ENCODE results near the gene CREBZF.
A peak's percentile ranks its signal among the peaks of the same experiment; 100 is the strongest.
"Not testable (repeated sequence)": the region's sequence is repeated elsewhere in the genome, so short reads cannot be mapped to it uniquely, and the experiment has no call there.

CREBZF gene

DNA sequence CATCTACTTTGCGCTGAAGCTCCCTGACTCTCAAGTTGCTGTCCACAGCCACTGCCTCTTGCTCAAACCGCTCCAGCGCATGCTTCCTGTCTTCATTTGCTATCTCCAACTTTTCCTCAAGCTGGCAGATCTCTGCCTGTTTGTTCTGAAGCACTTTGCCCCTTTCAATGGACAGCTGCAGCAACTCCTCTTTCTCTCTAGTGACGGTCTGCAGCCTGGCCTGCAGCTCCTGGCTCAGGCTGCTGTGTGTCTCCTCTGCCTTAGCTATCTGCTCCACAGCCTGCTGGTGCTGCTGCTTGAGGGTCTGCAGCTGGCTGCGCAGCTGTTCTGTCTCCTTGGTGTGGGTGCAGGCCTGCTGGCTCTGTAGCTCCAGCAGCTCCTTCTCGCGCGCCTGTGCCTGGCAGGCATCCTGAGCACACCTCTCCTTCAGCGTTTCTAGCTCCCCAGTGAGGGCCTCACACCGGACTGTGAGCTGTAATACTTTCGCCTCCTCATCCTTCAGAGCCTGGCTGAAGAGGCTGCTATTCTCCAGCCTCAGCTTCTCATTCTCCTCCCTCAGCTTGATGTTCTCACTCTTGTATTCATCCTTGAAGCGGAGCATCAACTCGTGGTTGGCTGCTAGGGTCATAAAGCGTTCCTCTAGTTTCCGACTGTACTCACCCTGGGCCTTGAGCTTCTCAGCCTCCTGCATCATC is 20.3 kb upstream of the CREBZF start:
- no peak for TF ChIP-seq GATA1 (IDR thresholded peaks at IDR 0.05; ENCODE audit: low read depth, low read length)
- no peak for TF ChIP-seq POLR2A (IDR thresholded peaks at IDR 0.05; ENCODE audit: low read length)
- no peak for DNase-seq

- no peak for TF ChIP-seq GATA1 (IDR thresholded peaks at IDR 0.05; ENCODE audit: low read depth, low read length)
- peak; percentile 21 for TF ChIP-seq POLR2A (IDR thresholded peaks at IDR 0.05; ENCODE audit: low read length)
- peak; percentile 68 to 70 for DNase-seq
Observed at GRCh38 chr11:85682330-85683305, 17.7 kb upstream of the CREBZF start.

- peak; percentile 23 to 47 for DNase-seq
Observed at GRCh38 chr11:85680897-85681296, 16.0 kb upstream of the CREBZF start.

GRCh38 chr11:85679576-85679975 is 14.6 kb upstream of the CREBZF start:
- DNase-seq, result no peak
- TF ChIP-seq GATA1 (IDR thresholded peaks at IDR 0.05; ENCODE audit: low read depth, low read length) (no peak), POLR2A (IDR thresholded peaks at IDR 0.05; ENCODE audit: low read length) (no peak)

More at GRCh38 chr11:85680897-85681296, 16.0 kb upstream of the CREBZF start:
- no peak for TF ChIP-seq GATA1 (IDR thresholded peaks at IDR 0.05; ENCODE audit: low read depth, low read length)
- TF ChIP-seq POLR2A (IDR thresholded peaks at IDR 0.05; ENCODE audit: low read length), result no peak

GRCh38 chr11:85673393-85673792 is 8.5 kb upstream of the CREBZF start:
- DNase-seq, result no peak
- TF ChIP-seq GATA1 (IDR thresholded peaks at IDR 0.05; ENCODE audit: low read depth, low read length) (no peak), POLR2A (IDR thresholded peaks at IDR 0.05; ENCODE audit: low read length) (no peak)

DNA sequence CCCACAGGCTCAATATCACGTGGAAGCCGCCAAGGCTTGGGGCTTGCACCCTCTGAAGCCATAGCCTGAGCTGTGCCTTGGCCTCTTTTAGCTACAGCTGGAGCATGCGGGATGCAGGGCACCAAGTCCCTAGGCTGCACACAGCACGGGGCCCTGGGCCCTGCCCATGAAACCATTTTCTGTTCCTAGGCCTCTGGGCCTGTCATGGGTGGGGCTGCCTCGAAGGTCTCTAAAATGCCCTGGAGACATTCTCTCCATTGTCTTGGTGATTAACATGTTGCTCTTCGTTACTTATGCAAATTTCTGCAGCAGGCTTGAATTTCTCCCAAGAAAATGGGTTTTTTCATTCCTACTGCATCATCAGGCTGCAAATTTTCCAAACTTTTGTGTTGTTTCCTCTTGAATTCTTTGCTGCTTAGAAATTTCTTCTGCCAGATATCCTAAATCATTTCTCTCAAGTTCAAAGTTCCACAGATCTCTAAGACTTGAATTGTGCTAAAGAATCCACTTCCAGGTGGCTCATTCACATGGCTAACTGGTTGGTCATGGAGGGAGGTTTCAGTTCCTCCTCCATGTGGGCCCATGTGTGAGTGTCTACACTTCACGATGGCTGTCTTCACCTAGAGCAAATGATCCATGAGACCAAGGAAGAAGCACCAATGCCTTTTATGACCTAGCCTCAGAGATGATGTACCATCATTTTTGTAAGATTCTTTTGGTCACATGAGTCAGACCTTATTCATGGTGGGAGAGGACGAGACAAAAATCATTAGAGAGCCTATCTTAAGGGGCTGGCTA is 7.4 kb upstream of the CREBZF start:
- no peak for TF ChIP-seq POLR2A (IDR thresholded peaks at IDR 0.05; ENCODE audit: low read length)
- TF ChIP-seq GATA1 (IDR thresholded peaks at IDR 0.05; ENCODE audit: low read depth, low read length), result no peak
- DNase-seq, result no peak

DNA sequence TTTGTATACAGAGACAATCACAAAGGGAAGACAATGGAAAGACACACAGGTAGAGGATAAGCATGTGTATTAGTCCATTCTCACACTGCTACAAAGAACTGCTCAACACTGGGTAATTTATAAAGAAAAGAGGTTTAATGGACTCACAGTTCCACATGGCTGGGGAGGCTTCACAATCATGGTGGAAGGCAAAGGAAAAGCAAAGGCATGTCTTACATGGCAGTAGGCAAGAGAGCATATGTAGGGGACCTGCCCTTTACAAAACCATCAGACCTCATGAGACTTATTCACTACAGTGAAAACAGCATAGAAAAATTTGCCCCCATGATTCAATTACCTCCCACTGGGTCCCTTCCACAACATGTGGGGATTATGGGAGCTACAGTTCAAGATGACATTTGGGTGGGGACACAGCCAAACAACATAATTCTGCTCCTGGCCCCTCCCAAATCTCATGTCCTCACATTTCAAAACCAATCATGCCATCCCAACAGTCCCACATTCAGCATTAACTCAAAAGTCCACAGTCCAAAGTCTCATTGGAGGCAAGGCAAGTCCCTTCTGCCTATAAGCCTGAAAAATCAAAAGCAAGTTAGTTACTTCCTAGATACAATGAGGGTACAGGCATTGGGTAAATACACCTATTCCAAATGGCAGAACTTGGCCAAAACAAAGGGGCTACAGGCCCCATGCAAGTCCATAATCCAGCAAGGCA is 6.2 kb upstream of the CREBZF start:
- DNase-seq, result not testable (repeated sequence)

DNA sequence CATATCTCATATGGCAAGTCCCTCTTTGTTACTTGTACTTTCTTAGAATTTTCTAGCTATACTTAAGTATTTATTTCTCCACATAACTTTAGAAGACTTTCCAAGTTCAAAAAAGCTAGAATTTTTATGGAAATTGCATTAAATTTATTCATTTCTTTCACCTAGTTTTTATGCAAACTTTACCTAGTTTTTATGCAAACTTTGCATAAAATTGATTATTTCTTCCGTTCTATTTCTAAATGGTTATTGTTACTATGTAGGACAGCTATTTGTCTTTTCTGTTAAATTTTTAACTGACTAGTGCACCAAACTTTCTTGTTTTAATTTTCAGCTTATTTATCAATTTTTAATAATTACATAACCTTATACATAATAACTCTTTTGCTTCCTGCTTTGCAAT is 3.2 kb upstream of the CREBZF start:
- TF ChIP-seq GATA1 (IDR thresholded peaks at IDR 0.05; ENCODE audit: low read depth, low read length) (no peak), POLR2A (IDR thresholded peaks at IDR 0.05; ENCODE audit: low read length) (no peak)
- DNase-seq, result no peak

DNA sequence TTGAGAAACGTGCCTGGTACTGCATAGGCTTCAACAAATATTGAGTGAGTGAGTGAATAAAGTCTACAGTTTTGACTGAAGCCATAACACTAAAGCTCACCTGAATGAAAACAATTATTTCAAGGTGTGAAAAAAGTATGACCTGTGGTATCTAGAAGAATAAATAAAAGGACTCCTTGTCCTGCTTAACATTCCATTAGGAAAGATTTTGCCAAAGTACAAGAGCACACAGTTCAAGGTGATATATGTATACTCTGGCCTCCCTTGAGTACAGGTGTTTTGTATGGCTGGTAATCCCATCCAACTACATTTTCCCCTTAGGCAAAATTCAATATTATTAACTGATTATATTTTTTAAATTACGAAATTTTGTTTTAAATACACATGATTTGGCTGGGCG is 1.8 kb upstream of the CREBZF start:
- no peak for TF ChIP-seq POLR2A (IDR thresholded peaks at IDR 0.05; ENCODE audit: low read length)
- TF ChIP-seq GATA1 (IDR thresholded peaks at IDR 0.05; ENCODE audit: low read depth, low read length), result no peak
- no peak for DNase-seq

GRCh38 chr11:85665733-85666132 is 804 bp upstream of the CREBZF start:
- DNase-seq, result no peak

GRCh38 chr11:85663753-85664614 is 945 bp downstream of the CREBZF start:
- TF ChIP-seq GATA1 (IDR thresholded peaks at IDR 0.05; ENCODE audit: low read depth, low read length) (no peak), POLR2A (IDR thresholded peaks at IDR 0.05; ENCODE audit: low read length) (no peak)
- DNase-seq, result peak; percentile 91 to 93

More at GRCh38 chr11:85665733-85666132, 804 bp upstream of the CREBZF start:
- TF ChIP-seq GATA1 (IDR thresholded peaks at IDR 0.05; ENCODE audit: low read depth, low read length), result no peak

DNA sequence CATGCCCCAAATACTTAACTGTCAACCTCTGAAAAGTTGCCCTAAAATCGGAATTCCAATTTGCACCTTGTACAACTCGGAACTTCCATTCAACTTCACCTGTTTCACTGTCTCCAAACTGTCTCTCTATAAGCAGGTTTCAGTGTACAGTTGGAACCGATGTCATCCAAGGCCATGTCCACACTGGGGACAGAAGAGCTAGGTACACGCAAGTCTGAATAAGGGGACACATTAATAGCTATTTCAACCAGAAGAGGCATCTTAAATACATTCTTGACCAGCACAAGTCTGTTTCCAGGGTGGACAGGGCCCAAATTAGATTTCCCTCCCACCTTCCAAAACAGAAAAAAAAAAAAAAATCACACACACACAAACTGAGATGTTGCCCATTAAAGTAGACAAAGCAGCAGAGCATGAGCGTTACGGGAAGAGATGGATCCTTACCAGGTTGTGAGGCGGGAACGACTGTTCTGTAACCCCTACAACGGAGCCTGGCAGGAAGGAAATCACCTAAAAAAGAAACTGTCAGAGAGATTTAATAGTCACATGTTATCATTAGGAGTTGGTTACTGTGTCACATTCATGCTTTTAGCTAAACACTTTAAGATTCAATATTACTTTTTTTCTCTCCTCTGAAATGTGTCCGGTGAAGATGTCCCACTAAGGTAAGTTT is 1.7 kb downstream of the CREBZF start:
- TF ChIP-seq GATA1 (IDR thresholded peaks at IDR 0.05; ENCODE audit: low read depth, low read length) (no peak), POLR2A (IDR thresholded peaks at IDR 0.05; ENCODE audit: low read length) (no peak)
- DNase-seq, result peak; percentile 44 to 55

Data from erythroblast (primary cell).